K562 (cell line): ENCODE data around the gene ANKS1A. TPM values are rescaled to one million over a fixed set of nuclear protein-coding genes. Genes with fewer than 3 reads are reported as not detected.

Source experiments
- ATAC-seq: fragments of 200-7000 bp; cut with Tn5 transposase; 3 replicates; pipeline ENCODE4 v1.9.1; 2020; ENCODE audit warnings: moderate library complexity
- BruUV-seq: library from RNA; stranded (reverse); fragments of 400-500 nt; replicated peaks from 2 replicates; lab custom pipeline; 2021; lab: Mats Ljungman, UMichigan
- CTCF ChIA-PET: fragments of 300-600 bp; formaldehyde crosslinking; extraction: SDS; loops from one replicate; lab custom pipeline; 2021; ENCODE audit warnings: low intra/inter-chr PET ratio; lab: Yijun Ruan, JAX
- POLR2A ChIA-PET: fragments of 300-600, 350-650 bp; sonication (Branson Sonifier 250); formaldehyde crosslinking; extraction: SDS; loops from one replicate; lab custom pipeline; 2021; ENCODE audit warnings: antibody characterized with exemption, inconsistent platforms; lab: Yijun Ruan, JAX
- DNase-seq, 4 experiments: peaks; one replicate each; pipeline versions ENCODE4 v3.0.0 to v3.0.0-alpha.2; 2011 to 2018; ENCODE audit warnings: low spot score in 3 of 4, mixed read lengths in 3 of 4; ENCODE audit errors: extremely low read depth in 1 of 4
- FAIRE-seq: peaks from 2 replicates; lab custom pipeline; 2011; peaks lifted over from hg19 to GRCh38; lab: Jason Lieb, UNC
- H2AFZ ChIP-seq: 2 replicates; pipeline ENCODE4 v1.6.0; 2011; ENCODE audit warnings: low read depth, low read length, control low read depth, inconsistent platforms
- H3K27ac ChIP-seq: fragments of 200-600 bp; 3 replicates; pipeline ENCODE4 v1.8.0; 2011; ENCODE audit warnings: low read depth, mild to moderate bottlenecking, control low read depth, inconsistent platforms, low read length, moderate library complexity, mixed read lengths; ENCODE audit errors: extremely low read depth
- H3K27me3 ChIP-seq, 2 experiments: fragments of 300-600 bp in 1 of 2; 2 replicates in 1 of 2; 3 replicates in 1 of 2; pipeline versions ENCODE4 v1.6.0 to v1.8.0; 2011; ENCODE audit warnings: inconsistent platforms in 2 of 2, low read length in 2 of 2, mild to moderate bottlenecking in 1 of 2, mixed read lengths in 1 of 2, moderate library complexity in 1 of 2; ENCODE audit not compliant: control insufficient read depth in 2 of 2, insufficient read depth in 2 of 2
- H3K36me3 ChIP-seq: fragments of 300-600 bp; 3 replicates; pipeline ENCODE4 v1.8.0; 2011; ENCODE audit warnings: mild to moderate bottlenecking, low read length, inconsistent platforms; ENCODE audit not compliant: control insufficient read depth, insufficient read depth
- H3K4me1 ChIP-seq, 2 experiments: fragments of 200-600 bp in 1 of 2; replicated peaks in 1 of 2; 2 replicates in 1 of 2; 3 replicates in 1 of 2; pipeline versions ENCODE4 v1.5.1 to v1.8.0; 2011; ENCODE audit warnings: inconsistent platforms in 2 of 2, low read length in 2 of 2, mild to moderate bottlenecking in 1 of 2, mixed read lengths in 1 of 2, moderate library complexity in 1 of 2; ENCODE audit not compliant: control insufficient read depth in 2 of 2, insufficient read depth in 2 of 2
- H3K4me2 ChIP-seq: 2 replicates; pipeline ENCODE4 v1.6.1; 2011; ENCODE audit warnings: low read length, control low read depth, inconsistent platforms, mixed read lengths; ENCODE audit not compliant: insufficient read depth
- H3K4me3 ChIP-seq: fragments of 200-600 bp; sonication (generic), shearing (Covaris generic); 2 replicates; pipeline ENCODE4 v1.5.1; 2016; ENCODE audit warnings: control low read depth, inconsistent platforms
- H3K79me2 ChIP-seq: fragments of 200-600 bp; 3 replicates; pipeline ENCODE4 v1.8.0; 2011; ENCODE audit warnings: low read length, inconsistent platforms; ENCODE audit not compliant: control insufficient read depth, insufficient read depth
- H3K9ac ChIP-seq, 2 experiments: 2 replicates each; pipeline versions ENCODE4 v1.6.0 to v1.6.1; 2011; ENCODE audit warnings: low read depth in 2 of 2, low read length in 2 of 2, control low read depth in 1 of 2, inconsistent platforms in 1 of 2, mild to moderate bottlenecking in 1 of 2, mixed read lengths in 1 of 2; ENCODE audit not compliant: insufficient read depth in 1 of 2
- H3K9me1 ChIP-seq: one replicate; pipeline ENCODE4 v1.6.0; 2011; ENCODE audit warnings: inconsistent platforms, mild to moderate bottlenecking, low read length, moderate library complexity; ENCODE audit not compliant: control insufficient read depth, insufficient read depth
- H3K9me3 ChIP-seq: replicated peaks from 2 replicates; pipeline ENCODE4 v1.5.1; 2011; ENCODE audit warnings: low read depth, low read length, inconsistent platforms; ENCODE audit not compliant: control insufficient read depth, insufficient read depth
- H4K20me1 ChIP-seq: replicated peaks from 2 replicates; pipeline ENCODE4 v1.6.1; 2011; ENCODE audit warnings: low read length, inconsistent platforms, mixed read lengths; ENCODE audit not compliant: control insufficient read depth, insufficient read depth
- ESRRA ChIP-seq: fragments of 450-650 bp; IDR thresholded peaks from 2 replicates; pipeline ENCODE4 v1.6.1; 2014; ENCODE audit warnings: low read depth, mild to moderate bottlenecking, moderate library complexity, borderline replicate concordance
- FIP1L1 ChIP-seq: fragments of 200-400 bp; formaldehyde crosslinking; IDR thresholded peaks from 2 replicates; pipeline ENCODE4 v1.6.1; 2018; ENCODE audit warnings: mild to moderate bottlenecking, low read depth, low read length; ENCODE audit not compliant: poor library complexity, severe bottlenecking
- HMG20A ChIP-seq: fragments of 450-650 bp; formaldehyde crosslinking; conservative IDR thresholded peaks from 2 replicates; pipeline ENCODE4 v1.4.0; 2020; ENCODE audit warnings: mild to moderate bottlenecking, mixed read lengths
- NFATC3 ChIP-seq: fragments of 450-650 bp; IDR thresholded peaks from 2 replicates; pipeline ENCODE4 v1.6.1; 2017; ENCODE audit warnings: mild to moderate bottlenecking
- RFX1 ChIP-seq: fragments of 450-650 bp; IDR thresholded peaks from 2 replicates; pipeline ENCODE4 v1.6.1; 2016; ENCODE audit warnings: mild to moderate bottlenecking, moderate library complexity
- SIN3B ChIP-seq: fragments of 450-650 bp; IDR thresholded peaks from 2 replicates; pipeline ENCODE4 v1.6.1; 2017; ENCODE audit warnings: low read depth, mild to moderate bottlenecking, moderate library complexity
- SMAD2 ChIP-seq: fragments of 150-350 bp; IDR thresholded peaks from 2 replicates; pipeline ENCODE4 v1.6.1; 2014; ENCODE audit warnings: low read depth, mild to moderate bottlenecking, low read length
- ZNF121 ChIP-seq: sonication (generic); formaldehyde crosslinking; conservative IDR thresholded peaks from 2 replicates; pipeline ENCODE4 v1.8.0; 2022; ENCODE audit warnings: missing genetic modification reagents
- ZNF140 ChIP-seq: fragments of 250-450 bp; sonication (Bioruptor Pico); IDR thresholded peaks from 2 replicates; pipeline ENCODE4 v1.8.0; 2021; ENCODE audit warnings: moderate library complexity, mild to moderate bottlenecking, inconsistent platforms
- ZNF644 ChIP-seq: fragments of 200-800 bp; sonication (Bioruptor generic); IDR thresholded peaks from 2 replicates; pipeline ENCODE4 v1.6.1; 2016; ENCODE audit warnings: low read depth, missing genetic modification characterization, missing compliant biosample characterization
- WGBS: fragments of 100-300 bp; shearing (Covaris generic); methylation state at CpG from one replicate; pipeline ENCODE4 v1.1.6; 2016; ENCODE audit warnings: low coverage, mixed read lengths; ENCODE audit not compliant: insufficient coverage; ENCODE audit errors: missing lambda C conversion rate; 5-methylcytosine and 5-hydroxymethylcytosine counted together
- in situ Hi-C: fragments of 300-500 bp; cut with MboI; formaldehyde crosslinking; loops from 4 replicates; pipeline ENCODE4 v1.15.0; 2018; ENCODE audit warnings: inconsistent platforms, mixed read lengths
- intact Hi-C: fragments of 100-400 bp; cut with micrococcal nuclease; formaldehyde crosslinking; loops from 2 replicates; pipeline ENCODE4 v1.14.2; 2022
- polyA plus RNA-seq, 8 experiments: library from polyadenylated mRNA; depleted of rRNA in 4 of 8; stranded (reverse) in 5 of 8; unstranded in 3 of 8; fragments of >200 nt; fragmentation: Nextera tagmentation in 2 of 8; fragmentation: Illumina TruSeq in 1 of 8; extraction: Ambion mirVana in 2 of 8; extraction: Trizol in 1 of 8; gene quantifications; 2 replicates each; pipeline versions ENCODE4 v1.2.1 to v1.2.3, GENCODE V29; 2011 to 2014; ENCODE audit warnings: inconsistent platforms in 1 of 8, missing spikeins in 1 of 8
- total RNA-seq, 7 experiments: library from RNA; depleted of rRNA in 6 of 7; stranded (reverse); fragments of >200 nt in 6 of 7; fragmentation: Illumina TruSeq in 2 of 7; extraction: Trizol in 2 of 7; gene quantifications; 2 replicates each; pipeline versions ENCODE4 v1.2.1 to v1.2.3, GENCODE V29; 2011 to 2021; ENCODE audit warnings: low replicate concordance in 1 of 7
- TF ChIP-seq, protein P1 (sequence below): sonication (generic); formaldehyde crosslinking; IDR thresholded peaks from 2 replicates; pipeline ENCODE4 v1.8.0; 2022; ENCODE audit warnings: mild to moderate bottlenecking, missing genetic modification reagents
- TF ChIP-seq, protein P2 (sequence below): sonication (generic); formaldehyde crosslinking; IDR thresholded peaks from 2 replicates; pipeline ENCODE4 v1.8.1; 2023; ENCODE audit warnings: mild to moderate bottlenecking, missing genetic modification reagents
- TF ChIP-seq, protein P3 (sequence below): sonication (generic); formaldehyde crosslinking; IDR thresholded peaks from 2 replicates; pipeline ENCODE4 v1.9.0; 2022; ENCODE audit warnings: mild to moderate bottlenecking, missing genetic modification reagents
- TF ChIP-seq, protein P4 (sequence below): sonication (generic); formaldehyde crosslinking; IDR thresholded peaks from 2 replicates; pipeline ENCODE4 v1.4.0; 2020; ENCODE audit warnings: mild to moderate bottlenecking, missing genetic modification reagents
- TF ChIP-seq, protein P5 (sequence below): fragments of 450-650 bp; formaldehyde crosslinking; IDR thresholded peaks from 2 replicates; pipeline ENCODE4 v1.4.0; 2020; ENCODE audit warnings: mild to moderate bottlenecking, mixed read lengths

Gene ANKS1A
- total and polyA plus RNA-seq, 9 of the 15 experiments (the other 6 are each of a cell fraction or from before 2014, with no cell fraction given): 1.1 to 13.8 (median 5.3) TPM

DNA sequence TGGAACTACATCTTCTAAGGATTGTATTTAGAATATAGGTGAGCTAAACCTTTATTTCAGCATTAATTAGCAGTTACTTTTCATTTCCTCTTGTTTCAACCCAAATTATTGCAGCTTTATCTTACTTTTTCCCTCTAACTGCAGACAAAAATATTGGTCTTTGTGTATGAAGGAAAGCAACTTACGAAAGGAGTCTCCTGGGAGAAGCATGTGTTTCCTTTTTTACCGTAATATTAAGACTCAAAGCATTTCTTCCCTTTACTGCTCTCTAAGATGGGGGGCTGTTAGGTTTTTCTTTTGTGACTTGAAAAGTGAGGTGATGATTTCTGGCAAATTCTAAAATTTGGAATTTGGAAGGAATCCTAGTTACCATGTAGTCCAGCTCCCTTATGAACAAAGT, 141.0 kb downstream of the ANKS1A start:
- no peak overlapping the region for H3K9ac ChIP-seq
- no peaks in the 10 kb centered on the region for H3K36me3 ChIP-seq
- no peaks in the 10 kb centered on the region for H3K79me2 ChIP-seq
- ChIA-PET POLR2A (interaction anchor here (0.6 to 1.6 kb wide), 3 partner anchors 9 to 467 kb away, joined by 3 to 4 read pairs (median 4); partner anchors contain the start of gene TEAD3), CTCF (no interaction called here)
- peaks cover 3 to 7% of the 10 kb centered on the region in 2 experiments; a peak in 3 of 5 replicates for H3K4me1 ChIP-seq
- intact Hi-C loops (no loop called here), in situ Hi-C loops (no loop called here)
- no peaks in the 10 kb centered on the region for H3K9me1 ChIP-seq
- H3K4me3 ChIP-seq: no peak overlapping the region
- no peaks in the 10 kb centered on the region for H3K27me3 ChIP-seq
- H2AFZ ChIP-seq: no peak overlapping the region
- BruUV-seq: no TSS peak
- H3K9me3 ChIP-seq: no peaks in the 10 kb centered on the region
- FAIRE-seq: no peak
- WGBS: 100% methylated on average over 2 of the region's 2 CpGs
- no peak overlapping the region for H3K27ac ChIP-seq
- ATAC-seq: no peak
- DNase-seq: no peak
- no peaks in the 10 kb centered on the region for H4K20me1 ChIP-seq
- H3K4me2 ChIP-seq: no peak overlapping the region
- no peak for TF ChIP-seq ZNF644 (tag)
- TF ChIP-seq, protein P1, sequence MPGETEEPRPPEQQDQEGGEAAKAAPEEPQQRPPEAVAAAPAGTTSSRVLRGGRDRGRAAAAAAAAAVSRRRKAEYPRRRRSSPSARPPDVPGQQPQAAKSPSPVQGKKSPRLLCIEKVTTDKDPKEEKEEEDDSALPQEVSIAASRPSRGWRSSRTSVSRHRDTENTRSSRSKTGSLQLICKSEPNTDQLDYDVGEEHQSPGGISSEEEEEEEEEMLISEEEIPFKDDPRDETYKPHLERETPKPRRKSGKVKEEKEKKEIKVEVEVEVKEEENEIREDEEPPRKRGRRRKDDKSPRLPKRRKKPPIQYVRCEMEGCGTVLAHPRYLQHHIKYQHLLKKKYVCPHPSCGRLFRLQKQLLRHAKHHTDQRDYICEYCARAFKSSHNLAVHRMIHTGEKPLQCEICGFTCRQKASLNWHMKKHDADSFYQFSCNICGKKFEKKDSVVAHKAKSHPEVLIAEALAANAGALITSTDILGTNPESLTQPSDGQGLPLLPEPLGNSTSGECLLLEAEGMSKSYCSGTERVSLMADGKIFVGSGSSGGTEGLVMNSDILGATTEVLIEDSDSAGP: no peak
- no peak for TF ChIP-seq SIN3B
- no peak for TF ChIP-seq NFATC3
- TF ChIP-seq FIP1L1: no peak
- TF ChIP-seq HMG20A: no peak
- TF ChIP-seq ZNF121 (CRISPR knock-in tag): no peak
- TF ChIP-seq, protein P2, sequence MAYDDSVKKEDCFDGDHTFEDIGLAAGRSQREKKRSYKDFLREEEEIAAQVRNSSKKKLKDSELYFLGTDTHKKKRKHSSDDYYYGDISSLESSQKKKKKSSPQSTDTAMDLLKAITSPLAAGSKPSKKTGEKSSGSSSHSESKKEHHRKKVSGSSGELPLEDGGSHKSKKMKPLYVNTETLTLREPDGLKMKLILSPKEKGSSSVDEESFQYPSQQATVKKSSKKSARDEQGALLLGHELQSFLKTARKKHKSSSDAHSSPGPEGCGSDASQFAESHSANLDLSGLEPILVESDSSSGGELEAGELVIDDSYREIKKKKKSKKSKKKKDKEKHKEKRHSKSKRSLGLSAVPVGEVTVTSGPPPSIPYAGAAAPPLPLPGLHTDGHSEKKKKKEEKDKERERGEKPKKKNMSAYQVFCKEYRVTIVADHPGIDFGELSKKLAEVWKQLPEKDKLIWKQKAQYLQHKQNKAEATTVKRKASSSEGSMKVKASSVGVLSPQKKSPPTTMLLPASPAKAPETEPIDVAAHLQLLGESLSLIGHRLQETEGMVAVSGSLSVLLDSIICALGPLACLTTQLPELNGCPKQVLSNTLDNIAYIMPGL (CRISPR knock-in tag): no peak
- TF ChIP-seq, protein P3, sequence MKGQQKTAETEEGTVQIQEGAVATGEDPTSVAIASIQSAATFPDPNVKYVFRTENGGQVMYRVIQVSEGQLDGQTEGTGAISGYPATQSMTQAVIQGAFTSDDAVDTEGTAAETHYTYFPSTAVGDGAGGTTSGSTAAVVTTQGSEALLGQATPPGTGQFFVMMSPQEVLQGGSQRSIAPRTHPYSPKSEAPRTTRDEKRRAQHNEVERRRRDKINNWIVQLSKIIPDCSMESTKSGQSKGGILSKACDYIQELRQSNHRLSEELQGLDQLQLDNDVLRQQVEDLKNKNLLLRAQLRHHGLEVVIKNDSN (CRISPR knock-in tag): no peak
- no peak for TF ChIP-seq ZNF140
- TF ChIP-seq, protein P4, sequence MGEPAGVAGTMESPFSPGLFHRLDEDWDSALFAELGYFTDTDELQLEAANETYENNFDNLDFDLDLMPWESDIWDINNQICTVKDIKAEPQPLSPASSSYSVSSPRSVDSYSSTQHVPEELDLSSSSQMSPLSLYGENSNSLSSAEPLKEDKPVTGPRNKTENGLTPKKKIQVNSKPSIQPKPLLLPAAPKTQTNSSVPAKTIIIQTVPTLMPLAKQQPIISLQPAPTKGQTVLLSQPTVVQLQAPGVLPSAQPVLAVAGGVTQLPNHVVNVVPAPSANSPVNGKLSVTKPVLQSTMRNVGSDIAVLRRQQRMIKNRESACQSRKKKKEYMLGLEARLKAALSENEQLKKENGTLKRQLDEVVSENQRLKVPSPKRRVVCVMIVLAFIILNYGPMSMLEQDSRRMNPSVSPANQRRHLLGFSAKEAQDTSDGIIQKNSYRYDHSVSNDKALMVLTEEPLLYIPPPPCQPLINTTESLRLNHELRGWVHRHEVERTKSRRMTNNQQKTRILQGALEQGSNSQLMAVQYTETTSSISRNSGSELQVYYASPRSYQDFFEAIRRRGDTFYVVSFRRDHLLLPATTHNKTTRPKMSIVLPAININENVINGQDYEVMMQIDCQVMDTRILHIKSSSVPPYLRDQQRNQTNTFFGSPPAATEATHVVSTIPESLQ (CRISPR knock-in tag): no peak
- TF ChIP-seq, protein P5, sequence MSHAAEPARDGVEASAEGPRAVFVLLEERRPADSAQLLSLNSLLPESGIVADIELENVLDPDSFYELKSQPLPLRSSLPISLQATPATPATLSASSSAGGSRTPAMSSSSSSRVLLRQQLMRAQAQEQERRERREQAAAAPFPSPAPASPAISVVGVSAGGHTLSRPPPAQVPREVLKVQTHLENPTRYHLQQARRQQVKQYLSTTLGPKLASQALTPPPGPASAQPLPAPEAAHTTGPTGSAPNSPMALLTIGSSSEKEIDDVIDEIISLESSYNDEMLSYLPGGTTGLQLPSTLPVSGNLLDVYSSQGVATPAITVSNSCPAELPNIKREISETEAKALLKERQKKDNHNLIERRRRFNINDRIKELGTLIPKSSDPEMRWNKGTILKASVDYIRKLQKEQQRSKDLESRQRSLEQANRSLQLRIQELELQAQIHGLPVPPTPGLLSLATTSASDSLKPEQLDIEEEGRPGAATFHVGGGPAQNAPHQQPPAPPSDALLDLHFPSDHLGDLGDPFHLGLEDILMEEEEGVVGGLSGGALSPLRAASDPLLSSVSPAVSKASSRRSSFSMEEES (CRISPR knock-in tag): no peak
- TF ChIP-seq RFX1: no peak
- no peak for TF ChIP-seq ESRRA
- TF ChIP-seq SMAD2: no peak
